SK-N-MC (cell line): ENCODE measurements around the gene GLP1R.

Experiments used
- EZH2 ChIP-seq: fragments of 200-600 bp; sonication (generic); IDR thresholded peaks from one replicate; pipeline ENCODE4 v1.6.1; 2017; ENCODE audit warnings: antibody characterized with exemption
- POLR2AphosphoS5 ChIP-seq: IDR thresholded peaks from 2 replicates; pipeline ENCODE4 v1.6.1; 2012; ENCODE audit warnings: mild to moderate bottlenecking, low read depth, low read length, borderline replicate concordance

- TF ChIP-seq POLR2AphosphoS5 (no peak), EZH2 (no peak)
These were observed 24.2 kb downstream of the GLP1R start for GRCh38 chr6:39072830-39073229.
